Stimulated activated CD4-positive, alpha-beta T cell treated with anti-CD3 and anti-CD28 coated beads, Interleukin-4, amount 100 ng/mL, for 24 hours (primary cell): ENCODE measurements around the gene HNF1B.

Experiments used
- DNase-seq: peaks from one replicate; pipeline ENCODE4 v3.0.0-alpha.2; 2020

The HNF1B gene

GRCh38 chr17:37759014-37759637 is 14.3 kb upstream of the HNF1B start:
- no peak for DNase-seq

GRCh38 chr17:37756051-37756450 is 11.2 kb upstream of the HNF1B start:
- DNase-seq, result no peak

GRCh38 chr17:37755455-37755854 is 10.6 kb upstream of the HNF1B start:
- DNase-seq, result no peak

GRCh38 chr17:37754363-37754762 is 9.5 kb upstream of the HNF1B start:
- no peak for DNase-seq

GRCh38 chr17:37752482-37752881 is 7.6 kb upstream of the HNF1B start:
- no peak for DNase-seq

GRCh38 chr17:37750768-37751475 is 6.1 kb upstream of the HNF1B start:
- DNase-seq, result no peak

GRCh38 chr17:37750292-37750691 is 5.4 kb upstream of the HNF1B start:
- DNase-seq, result no peak

- no peak for DNase-seq
These were observed 2.4 kb upstream of the HNF1B start for GRCh38 chr17:37747222-37747621.

GRCh38 chr17:37746617-37747016 is 1.8 kb upstream of the HNF1B start:
- DNase-seq, result no peak

GRCh38 chr17:37745801-37746426 is 1.1 kb upstream of the HNF1B start:
- DNase-seq, result no peak

- no peak for DNase-seq
These were observed 279 bp downstream of the HNF1B start for GRCh38 chr17:37744633-37744927.

- no peak for DNase-seq
These were observed 805 bp downstream of the HNF1B start for GRCh38 chr17:37743875-37744632.

- no peak for DNase-seq
These were observed 1.3 kb downstream of the HNF1B start for GRCh38 chr17:37743612-37743874.

GRCh38 chr17:37742762-37743611 is 1.9 kb downstream of the HNF1B start:
- DNase-seq, result no peak

GRCh38 chr17:37742116-37742761 is 2.6 kb downstream of the HNF1B start:
- no peak for DNase-seq

- no peak for DNase-seq
These were observed 3.3 kb downstream of the HNF1B start for GRCh38 chr17:37741341-37742115.

GRCh38 chr17:37740915-37741314 is 3.9 kb downstream of the HNF1B start:
- no peak for DNase-seq

GRCh38 chr17:37737971-37738370 is 6.9 kb downstream of the HNF1B start:
- DNase-seq, result no peak

GRCh38 chr17:37737081-37737480 is 7.8 kb downstream of the HNF1B start:
- no peak for DNase-seq

- no peak for DNase-seq
These were observed 8.4 kb downstream of the HNF1B start for GRCh38 chr17:37736428-37736827.

GRCh38 chr17:37735165-37735564 is 9.7 kb downstream of the HNF1B start:
- no peak for DNase-seq

GRCh38 chr17:37732316-37732715 is 12.5 kb downstream of the HNF1B start:
- DNase-seq, result no peak
